ENCODE results near the gene DNMT3A. TPM values are rescaled to one million over a fixed set of nuclear protein-coding genes. Genes with fewer than 3 reads are reported as not detected.

Gene DNMT3A
- total RNA-seq, 1 donor from 2014 or later: 35.6 TPM

DNA sequence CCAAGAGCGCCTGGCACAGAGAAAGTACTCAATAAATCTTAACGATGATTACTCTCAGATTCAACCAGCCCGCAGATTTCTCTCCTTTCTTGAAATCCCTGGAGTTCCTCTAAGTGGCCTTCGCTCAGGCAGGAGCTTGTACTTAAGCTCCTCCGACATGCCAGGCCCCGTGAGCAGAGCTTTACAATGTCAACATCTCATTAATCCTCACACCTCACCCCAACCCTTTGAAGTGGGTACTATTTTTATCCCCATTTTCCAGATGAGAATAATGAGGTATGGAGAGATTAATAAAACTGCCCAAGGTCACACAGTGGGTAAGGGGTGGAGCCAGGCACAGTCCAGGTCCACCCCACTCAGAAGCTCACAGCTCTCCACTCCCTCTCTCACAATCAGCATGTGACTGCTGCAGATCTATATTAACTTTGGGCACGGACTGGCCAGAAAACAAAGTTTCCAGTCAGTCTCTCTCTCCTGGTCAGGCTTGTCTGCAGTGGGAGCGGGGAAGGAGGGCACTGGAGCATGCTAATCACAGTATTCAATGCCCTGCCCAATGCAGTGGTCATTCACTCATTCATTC, 18.0 kb downstream of the DNMT3A start:
- peaks cover 10% of the 10 kb centered on the region for H3K9me3 ChIP-seq
- no peaks in the 10 kb centered on the region for H3K27me3 ChIP-seq (ENCODE audit: low read depth)
- peaks cover 16% of the 10 kb centered on the region for H3K4me1 ChIP-seq
- H3K4me3 ChIP-seq: no peak overlapping the region
- ATAC-seq (peak; percentile 33 to 42), DNase-seq (no peak)
- TF ChIP-seq CTCF (IDR thresholded peaks at IDR 0.05): no peak
- H3K36me3 ChIP-seq: no peaks in the 10 kb centered on the region
- no peak overlapping the region for H3K27ac ChIP-seq
- intact Hi-C loops (cut with DNase I): no loop called here

DNA sequence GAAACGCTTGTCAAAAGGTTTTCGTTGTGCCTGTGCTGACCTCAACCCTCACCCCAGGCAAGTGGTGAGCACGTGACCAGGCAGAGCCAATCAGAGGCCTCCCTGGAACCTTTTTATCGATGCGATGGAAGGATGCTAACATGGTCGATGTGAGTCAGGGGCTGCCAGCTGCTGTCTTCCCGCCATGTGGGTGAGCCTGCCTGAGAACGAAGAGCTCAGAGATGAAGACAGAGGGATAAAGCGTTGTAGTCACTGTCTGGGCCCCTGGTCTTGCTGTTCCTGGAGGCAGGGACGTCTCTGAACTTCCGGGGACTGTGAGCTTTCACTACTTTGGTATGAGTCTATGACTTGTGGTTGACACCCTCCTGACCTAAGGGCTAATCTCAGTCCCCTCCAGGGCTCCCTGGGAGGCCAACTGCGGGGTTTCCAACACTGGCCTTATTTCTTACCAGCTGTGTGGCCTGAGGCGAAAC, 18.6 kb downstream of the DNMT3A start:
- Histone ChIP-seq H3K9me3 (peaks cover 10% of the 10 kb centered on the region), H3K27ac (no peak overlapping the region), H3K36me3 (no peaks in the 10 kb centered on the region), H3K4me1 (peaks cover 16% of the 10 kb centered on the region), H3K27me3 (ENCODE audit: low read depth) (no peaks in the 10 kb centered on the region), H3K4me3 (no peak overlapping the region)
- TF ChIP-seq CTCF (IDR thresholded peaks at IDR 0.05): no peak
- intact Hi-C loops (cut with DNase I): no loop called here
- DNase-seq (no peak), ATAC-seq (no peak)

DNA sequence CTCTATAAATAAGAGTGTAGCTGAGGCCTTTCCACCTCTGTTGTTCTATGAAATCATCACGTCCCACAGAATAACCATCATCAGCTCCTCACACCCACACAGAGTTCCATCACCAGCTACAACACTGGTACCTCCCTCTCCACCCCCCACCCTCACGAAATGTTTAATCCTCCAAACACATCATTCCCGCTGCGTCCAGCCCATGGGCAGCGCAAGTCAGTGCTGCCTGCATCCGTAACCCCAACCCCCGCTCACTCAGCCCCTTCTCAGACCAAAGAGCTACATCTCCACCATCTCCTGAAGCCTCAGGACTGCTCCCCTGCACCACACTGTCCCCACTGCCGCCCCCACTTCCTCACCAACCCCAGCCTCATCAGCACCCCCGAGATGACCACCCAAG, 19.4 kb downstream of the DNMT3A start:
- DNase-seq (no peak), ATAC-seq (no peak)
- no peaks in the 10 kb centered on the region for H3K27me3 ChIP-seq (ENCODE audit: low read depth)
- peaks cover 10% of the 10 kb centered on the region for H3K9me3 ChIP-seq
- H3K4me1 ChIP-seq: peaks cover 16% of the 10 kb centered on the region
- H3K27ac ChIP-seq: no peak overlapping the region
- H3K4me3 ChIP-seq: no peak overlapping the region
- intact Hi-C loops (cut with DNase I): no loop called here
- TF ChIP-seq CTCF (IDR thresholded peaks at IDR 0.05): no peak
- no peaks in the 10 kb centered on the region for H3K36me3 ChIP-seq

DNA sequence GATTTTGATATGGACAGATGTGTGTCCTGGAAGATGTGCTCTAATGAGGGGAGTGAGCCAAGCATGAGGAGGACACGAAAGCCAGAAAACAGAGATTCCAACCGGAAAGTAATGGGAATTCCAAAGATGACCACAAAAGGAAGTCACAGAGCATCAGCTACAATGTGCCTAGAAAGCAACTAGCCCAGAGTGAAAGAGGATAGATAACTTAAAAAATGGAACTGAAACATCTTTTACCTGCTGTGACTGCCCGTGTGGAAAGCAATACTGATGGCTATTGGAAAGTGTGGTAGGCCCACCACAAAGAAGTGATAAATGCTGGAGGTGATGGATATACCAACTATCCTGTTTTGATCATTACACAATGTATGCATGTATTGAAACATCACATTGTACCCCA, 21.6 kb downstream of the DNMT3A start:
- TF ChIP-seq CTCF (IDR thresholded peaks at IDR 0.05): no peak
- H3K4me1 ChIP-seq: peaks cover 33% of the 10 kb centered on the region
- intact Hi-C loops (cut with DNase I): no loop called here

DNA sequence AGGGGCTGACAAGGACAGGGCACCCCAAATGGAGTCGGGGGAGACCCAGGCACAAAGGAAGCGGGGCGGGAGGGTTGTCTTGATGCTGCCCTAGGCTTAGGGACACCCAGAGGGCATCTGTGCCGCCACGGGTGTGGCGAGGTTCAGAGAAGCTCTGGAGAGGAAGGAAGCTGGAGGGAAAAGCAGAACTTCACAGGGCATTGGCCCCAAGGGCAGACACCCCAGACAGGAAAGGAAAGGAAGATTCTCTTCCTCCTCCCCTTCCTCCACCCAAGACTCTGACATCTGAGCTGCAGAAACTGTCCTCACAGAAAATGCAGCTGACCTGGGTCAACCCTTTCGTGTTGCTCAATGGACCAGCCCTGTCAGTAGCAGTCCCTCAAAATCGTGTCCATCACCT, 25.6 kb downstream of the DNMT3A start:
- H3K36me3 ChIP-seq: peaks cover 18% of the 10 kb centered on the region
- H3K9me3 ChIP-seq: no peaks in the 10 kb centered on the region
- peak; percentile 82 for DNase-seq
- intact Hi-C loops (cut with DNase I): no loop called here
- peaks cover 47% of the 10 kb centered on the region for H3K4me1 ChIP-seq
- no peak for TF ChIP-seq CTCF (IDR thresholded peaks at IDR 0.05)
- peak overlapping the region; percentile 80 for H3K27ac ChIP-seq
- peak; percentile 65 to 78 for ATAC-seq
- H3K4me3 ChIP-seq: no peak overlapping the region
- H3K27me3 ChIP-seq (ENCODE audit: low read depth): no peaks in the 10 kb centered on the region

More for the DNA sequence above, 21.6 kb downstream of the DNMT3A start:
- H3K36me3 ChIP-seq: no peaks in the 10 kb centered on the region
- no peak overlapping the region for H3K4me3 ChIP-seq
- ATAC-seq: no peak
- H3K27ac ChIP-seq: no peak overlapping the region
- no peaks in the 10 kb centered on the region for H3K27me3 ChIP-seq (ENCODE audit: low read depth)
- H3K9me3 ChIP-seq: no peaks in the 10 kb centered on the region
- no peak for DNase-seq

Data from lower lobe of right lung (tissue), 2 donors.